H9 (cell line): ENCODE data around the gene OSM. TPM values are rescaled to one million over a fixed set of nuclear protein-coding genes. Genes with fewer than 3 reads are reported as not detected.

ENCODE experiments used
- DNase-seq: peaks from one replicate; pipeline ENCODE4 v3.0.0-alpha.2; 2017
- H2AFZ ChIP-seq: one replicate; pipeline ENCODE4 v1.6.1; 2013; ENCODE audit warnings: mild to moderate bottlenecking, low read length, control low read depth, moderate library complexity
- H2AK5ac ChIP-seq: 2 replicates; pipeline ENCODE4 v1.6.1; 2013; ENCODE audit warnings: low read length, control low read depth, mixed read lengths; ENCODE audit not compliant: insufficient read length
- H2BK120ac ChIP-seq: one replicate; pipeline ENCODE4 v1.6.1; 2013; ENCODE audit warnings: low read depth, mild to moderate bottlenecking, low read length, control low read depth, inconsistent platforms; ENCODE audit not compliant: poor library complexity, severe bottlenecking
- H2BK12ac ChIP-seq: 2 replicates; pipeline ENCODE4 v1.6.1; 2013; ENCODE audit warnings: low read length, control low read depth, mixed read lengths, low read depth; ENCODE audit not compliant: insufficient read length
- H2BK15ac ChIP-seq: 2 replicates; pipeline ENCODE4 v1.6.1; 2013; ENCODE audit warnings: low read depth, low read length, control low read depth
- H2BK20ac ChIP-seq: one replicate; pipeline ENCODE4 v1.6.1; 2013; ENCODE audit warnings: low read depth, mild to moderate bottlenecking, low read length, control low read depth, inconsistent platforms; ENCODE audit not compliant: poor library complexity, severe bottlenecking
- H2BK5ac ChIP-seq: 2 replicates; pipeline ENCODE4 v1.6.1; 2013; ENCODE audit warnings: low read length, control low read depth, mixed read lengths; ENCODE audit not compliant: insufficient read length
- H3K14ac ChIP-seq: 2 replicates; pipeline ENCODE4 v1.6.1; 2013; ENCODE audit warnings: low read length, control low read depth; ENCODE audit not compliant: insufficient read depth
- H3K18ac ChIP-seq: 2 replicates; pipeline ENCODE4 v1.6.1; 2013; ENCODE audit warnings: low read depth, mild to moderate bottlenecking, mixed read lengths, low read length, control low read depth; ENCODE audit not compliant: insufficient read length
- H3K23ac ChIP-seq: 2 replicates; pipeline ENCODE4 v1.6.1; 2013; ENCODE audit warnings: low read length, control low read depth, mixed read lengths, low read depth; ENCODE audit not compliant: insufficient read length
- H3K23me2 ChIP-seq: 2 replicates; pipeline ENCODE4 v1.6.1; 2013; ENCODE audit warnings: low read depth, mild to moderate bottlenecking, mixed read lengths, low read length, control low read depth; ENCODE audit not compliant: insufficient read length, poor library complexity, severe bottlenecking
- H3K27ac ChIP-seq: 2 replicates; pipeline ENCODE4 v1.5.1; 2013; ENCODE audit warnings: low read length, control low read depth, mixed read lengths, low read depth; ENCODE audit not compliant: insufficient read length
- H3K27me3 ChIP-seq: 2 replicates; pipeline ENCODE4 v1.6.1; 2013; ENCODE audit warnings: low read length, control low read depth, inconsistent platforms; ENCODE audit not compliant: insufficient read depth
- H3K4ac ChIP-seq: 2 replicates; pipeline ENCODE4 v1.6.1; 2013; ENCODE audit warnings: low read depth, mild to moderate bottlenecking, control low read depth, inconsistent platforms, low read length, moderate library complexity
- H3K4me1 ChIP-seq: 2 replicates; pipeline ENCODE4 v1.6.1; 2013; ENCODE audit warnings: low read length, control low read depth, inconsistent platforms; ENCODE audit not compliant: insufficient read depth
- H3K4me2 ChIP-seq: 2 replicates; pipeline ENCODE4 v1.6.1; 2013; ENCODE audit warnings: low read length, control low read depth, mixed read lengths; ENCODE audit not compliant: insufficient read length, insufficient read depth
- H3K56ac ChIP-seq: 2 replicates; pipeline ENCODE4 v1.6.1; 2013; ENCODE audit warnings: low read depth, mild to moderate bottlenecking, mixed read lengths, low read length, control low read depth; ENCODE audit not compliant: insufficient read length
- H3K79me1 ChIP-seq: 2 replicates; pipeline ENCODE4 v1.6.1; 2013; ENCODE audit warnings: low read depth, mild to moderate bottlenecking, moderate library complexity, low read length, control low read depth, inconsistent platforms; ENCODE audit not compliant: insufficient read depth, poor library complexity, severe bottlenecking
- H3K79me2 ChIP-seq: 2 replicates; pipeline ENCODE4 v1.6.1; 2013; ENCODE audit warnings: low read length, control low read depth, inconsistent platforms; ENCODE audit not compliant: insufficient read depth
- H3K9ac ChIP-seq: 2 replicates; pipeline ENCODE4 v1.6.1; 2013; ENCODE audit warnings: low read length, control low read depth, mixed read lengths; ENCODE audit not compliant: insufficient read length; ENCODE audit errors: extremely low read depth
- H3K9me3 ChIP-seq: one replicate; pipeline ENCODE4 v1.6.1; 2013; ENCODE audit warnings: low read depth, low read length, inconsistent platforms; ENCODE audit not compliant: control insufficient read depth
- H3T11ph ChIP-seq: one replicate; pipeline ENCODE4 v1.6.1; 2013; ENCODE audit warnings: mild to moderate bottlenecking, low read length, control low read depth, inconsistent platforms
- H4K20me1 ChIP-seq: one replicate; pipeline ENCODE4 v1.6.1; 2013; ENCODE audit not compliant: control insufficient read depth, insufficient read length, insufficient read depth
- H4K5ac ChIP-seq: 2 replicates; pipeline ENCODE4 v1.6.1; 2013; ENCODE audit warnings: low read depth, mild to moderate bottlenecking, mixed read lengths, low read length, control low read depth; ENCODE audit not compliant: insufficient read length
- H4K8ac ChIP-seq: replicated peaks from 2 replicates; pipeline ENCODE4 v1.6.1; 2013; ENCODE audit warnings: low read length, control low read depth, mixed read lengths, low read depth; ENCODE audit not compliant: insufficient read length
- H4K91ac ChIP-seq: 2 replicates; pipeline ENCODE4 v1.6.1; 2013; ENCODE audit warnings: low read depth, mild to moderate bottlenecking, moderate library complexity, mixed read lengths, low read length, control low read depth; ENCODE audit not compliant: insufficient read length
- H3K27ac Mint-ChIP-seq, 3 experiments: 2 replicates in 2 of 3; 3 replicates in 1 of 3; pipeline ENCODE4 v1.8.0; 2020 to 2021; ENCODE audit warnings: mixed read lengths in 3 of 3, mild to moderate bottlenecking in 1 of 3, moderate library complexity in 1 of 3
- H3K27me3 Mint-ChIP-seq: 2 replicates; pipeline ENCODE4 v1.8.0; 2021; ENCODE audit warnings: low read depth, mild to moderate bottlenecking, moderate library complexity, mixed read lengths
- H3K36me3 Mint-ChIP-seq, 3 experiments: 2 replicates in 2 of 3; 3 replicates in 1 of 3; pipeline ENCODE4 v1.8.0; 2020 to 2021; ENCODE audit warnings: low read depth in 3 of 3, mixed read lengths in 3 of 3; ENCODE audit not compliant: insufficient read depth in 1 of 3
- H3K4me1 Mint-ChIP-seq, 2 experiments: 2 replicates each; pipeline ENCODE4 v1.8.0; 2020; ENCODE audit warnings: mixed read lengths in 2 of 2
- H3K4me3 Mint-ChIP-seq, 2 experiments: 2 replicates in 1 of 2; 3 replicates in 1 of 2; pipeline ENCODE4 v1.8.0; 2020 to 2021; ENCODE audit warnings: mild to moderate bottlenecking in 2 of 2, mixed read lengths in 2 of 2, moderate library complexity in 1 of 2
- H3K9me3 Mint-ChIP-seq, 2 experiments: 2 replicates in 1 of 2; 3 replicates in 1 of 2; pipeline ENCODE4 v1.8.0; 2020; ENCODE audit warnings: mild to moderate bottlenecking in 2 of 2, mixed read lengths in 2 of 2, moderate library complexity in 1 of 2
- CTCF ChIP-seq: fragments of 200-600 bp; sonication (generic); conservative IDR thresholded peaks from 3 replicates; pipeline ENCODE4 v1.8.0; 2021; ENCODE audit warnings: antibody characterized with exemption, mild to moderate bottlenecking
- WGBS: extraction: QIAGEN DNeasy Blood & Tissue Kit; methylation state at CpG from one replicate; pipeline ENCODE4 v1.1.7; 2013; ENCODE audit warnings: missing lambda C conversion rate, low lambda C conversion rate, mixed read lengths; ENCODE audit not compliant: insufficient read length; ENCODE audit errors: extremely low coverage; 5-methylcytosine and 5-hydroxymethylcytosine counted together
- total RNA-seq: library from RNA; stranded (reverse); gene quantifications from 2 replicates; pipeline ENCODE4 v1.2.1, GENCODE V29; 2021

Gene OSM
- total RNA-seq, 1 experiment from 2014 or later, result not detected

- Histone ChIP-seq H3K4ac (no peak overlapping the region), H2BK12ac (no peak overlapping the region), H2BK20ac (no peak overlapping the region), H3K23me2 (peaks cover 8% of the 10 kb centered on the region), H3K27ac (no peak overlapping the region), H4K20me1 (no peaks in the 10 kb centered on the region), H4K91ac (no peak overlapping the region), H4K5ac (no peak overlapping the region), H3K27me3 (no peaks in the 10 kb centered on the region), H3K79me2 (no peaks in the 10 kb centered on the region), H2BK5ac (no peak overlapping the region), H3K18ac (no peak overlapping the region), H3K79me1 (no peaks in the 10 kb centered on the region), H2AK5ac (no peak overlapping the region), H3K9ac (no peak overlapping the region), H2AFZ (no peak overlapping the region), H3K23ac (no peak overlapping the region), H3K56ac (no peak overlapping the region), H4K8ac (no peak overlapping the region), H3K9me3 (no peaks in the 10 kb centered on the region), H2BK120ac (no peak overlapping the region), H2BK15ac (no peak overlapping the region), H3K4me1 (no peaks in the 10 kb centered on the region; the same call in 1 of the 2 replicates), H3T11ph (no peak overlapping the region), H3K14ac (no peak overlapping the region), H3K4me2 (peak overlapping the region; percentile 85)
- peaks cover 4 to 14% (median 5%) of the 10 kb centered on the region in 3 experiments; a peak in 5 of 7 replicates for H3K36me3 Mint-ChIP-seq
- no peak for DNase-seq
- H3K27ac Mint-ChIP-seq, result no peak overlapping the region
- WGBS, result no CpG with 5 or more reads among the region's 3 CpGs
- H3K4me3 Mint-ChIP-seq, result peak overlapping the region; percentile 67 to 81; a peak in 3 of 5 replicates
- peaks cover 5 to 16% of the 10 kb centered on the region in 2 experiments for H3K4me1 Mint-ChIP-seq
- TF ChIP-seq CTCF, result no peak
- H3K27me3 Mint-ChIP-seq, result no peaks in the 10 kb centered on the region
- H3K9me3 Mint-ChIP-seq, result no peaks in the 10 kb centered on the region
Observed at GRCh38 chr22:30290342-30291057, 23.8 kb upstream of the OSM start.
